K562 (cell line): ENCODE measurements around the gene AP4E1. TPM values are rescaled to one million over a fixed set of nuclear protein-coding genes. Genes with fewer than 3 reads are reported as not detected.

Source experiments
- ATAC-seq: fragments of 200-7000 bp; cut with Tn5 transposase; 3 replicates; pipeline ENCODE4 v1.9.1; 2020; ENCODE audit warnings: moderate library complexity
- BruUV-seq: library from RNA; stranded (reverse); fragments of 400-500 nt; replicated peaks from 2 replicates; lab custom pipeline; 2021; lab: Mats Ljungman, UMichigan
- CTCF ChIA-PET: fragments of 300-600 bp; formaldehyde crosslinking; extraction: SDS; loops from one replicate; lab custom pipeline; 2021; ENCODE audit warnings: low intra/inter-chr PET ratio; lab: Yijun Ruan, JAX
- POLR2A ChIA-PET: fragments of 300-600, 350-650 bp; sonication (Branson Sonifier 250); formaldehyde crosslinking; extraction: SDS; loops from one replicate; lab custom pipeline; 2021; ENCODE audit warnings: antibody characterized with exemption, inconsistent platforms; lab: Yijun Ruan, JAX
- DNase-seq, 4 experiments: peaks; one replicate each; pipeline versions ENCODE4 v3.0.0 to v3.0.0-alpha.2; 2011 to 2018; ENCODE audit warnings: low spot score in 3 of 4, mixed read lengths in 3 of 4; ENCODE audit errors: extremely low read depth in 1 of 4
- FAIRE-seq: peaks from 2 replicates; lab custom pipeline; 2011; peaks lifted over from hg19 to GRCh38; lab: Jason Lieb, UNC
- H2AFZ ChIP-seq: 2 replicates; pipeline ENCODE4 v1.6.0; 2011; ENCODE audit warnings: low read depth, low read length, control low read depth, inconsistent platforms
- H3K27ac ChIP-seq: fragments of 200-600 bp; 3 replicates; pipeline ENCODE4 v1.8.0; 2011; ENCODE audit warnings: low read depth, mild to moderate bottlenecking, control low read depth, inconsistent platforms, low read length, moderate library complexity, mixed read lengths; ENCODE audit errors: extremely low read depth
- H3K27me3 ChIP-seq, 2 experiments: fragments of 300-600 bp in 1 of 2; 2 replicates in 1 of 2; 3 replicates in 1 of 2; pipeline versions ENCODE4 v1.6.0 to v1.8.0; 2011; ENCODE audit warnings: inconsistent platforms in 2 of 2, low read length in 2 of 2, mild to moderate bottlenecking in 1 of 2, mixed read lengths in 1 of 2, moderate library complexity in 1 of 2; ENCODE audit not compliant: control insufficient read depth in 2 of 2, insufficient read depth in 2 of 2
- H3K36me3 ChIP-seq: fragments of 300-600 bp; 3 replicates; pipeline ENCODE4 v1.8.0; 2011; ENCODE audit warnings: mild to moderate bottlenecking, low read length, inconsistent platforms; ENCODE audit not compliant: control insufficient read depth, insufficient read depth
- H3K4me1 ChIP-seq, 2 experiments: fragments of 200-600 bp in 1 of 2; replicated peaks in 1 of 2; 2 replicates in 1 of 2; 3 replicates in 1 of 2; pipeline versions ENCODE4 v1.5.1 to v1.8.0; 2011; ENCODE audit warnings: inconsistent platforms in 2 of 2, low read length in 2 of 2, mild to moderate bottlenecking in 1 of 2, mixed read lengths in 1 of 2, moderate library complexity in 1 of 2; ENCODE audit not compliant: control insufficient read depth in 2 of 2, insufficient read depth in 2 of 2
- H3K4me2 ChIP-seq: 2 replicates; pipeline ENCODE4 v1.6.1; 2011; ENCODE audit warnings: low read length, control low read depth, inconsistent platforms, mixed read lengths; ENCODE audit not compliant: insufficient read depth
- H3K4me3 ChIP-seq: fragments of 200-600 bp; sonication (generic), shearing (Covaris generic); 2 replicates; pipeline ENCODE4 v1.5.1; 2016; ENCODE audit warnings: control low read depth, inconsistent platforms
- H3K79me2 ChIP-seq: fragments of 200-600 bp; 3 replicates; pipeline ENCODE4 v1.8.0; 2011; ENCODE audit warnings: low read length, inconsistent platforms; ENCODE audit not compliant: control insufficient read depth, insufficient read depth
- H3K9ac ChIP-seq, 2 experiments: 2 replicates each; pipeline versions ENCODE4 v1.6.0 to v1.6.1; 2011; ENCODE audit warnings: low read depth in 2 of 2, low read length in 2 of 2, control low read depth in 1 of 2, inconsistent platforms in 1 of 2, mild to moderate bottlenecking in 1 of 2, mixed read lengths in 1 of 2; ENCODE audit not compliant: insufficient read depth in 1 of 2
- H3K9me1 ChIP-seq: one replicate; pipeline ENCODE4 v1.6.0; 2011; ENCODE audit warnings: inconsistent platforms, mild to moderate bottlenecking, low read length, moderate library complexity; ENCODE audit not compliant: control insufficient read depth, insufficient read depth
- H3K9me3 ChIP-seq: replicated peaks from 2 replicates; pipeline ENCODE4 v1.5.1; 2011; ENCODE audit warnings: low read depth, low read length, inconsistent platforms; ENCODE audit not compliant: control insufficient read depth, insufficient read depth
- H4K20me1 ChIP-seq: replicated peaks from 2 replicates; pipeline ENCODE4 v1.6.1; 2011; ENCODE audit warnings: low read length, inconsistent platforms, mixed read lengths; ENCODE audit not compliant: control insufficient read depth, insufficient read depth
- ARNT ChIP-seq, 2 experiments: fragments of 450-650 bp; IDR thresholded peaks; 2 replicates each; pipeline ENCODE4 v1.6.1; 2016; ENCODE audit warnings: mild to moderate bottlenecking in 1 of 2
- ERF ChIP-seq: fragments of 450-650 bp; formaldehyde crosslinking; IDR thresholded peaks from 2 replicates; pipeline ENCODE4 v1.4.0; 2020; ENCODE audit warnings: mild to moderate bottlenecking, mixed read lengths
- FOSL1 ChIP-seq: fragments of 200-800 bp; sonication (Bioruptor generic); conservative IDR thresholded peaks from 2 replicates; pipeline ENCODE4 v1.6.1; 2016; ENCODE audit warnings: missing genetic modification characterization, missing compliant biosample characterization
- HDAC8 ChIP-seq: fragments of 450-650 bp; IDR thresholded peaks from 2 replicates; pipeline ENCODE4 v1.6.1; 2016; ENCODE audit warnings: mild to moderate bottlenecking, missing genetic modification characterization, moderate library complexity, missing compliant biosample characterization
- NFIC ChIP-seq: fragments of 450-650 bp; IDR thresholded peaks from 2 replicates; pipeline ENCODE4 v1.6.1; 2017; ENCODE audit warnings: mild to moderate bottlenecking, inconsistent platforms
- POLR3A ChIP-seq: IDR thresholded peaks from 2 replicates; pipeline ENCODE4 v1.6.1; 2011; ENCODE audit warnings: borderline replicate concordance, mild to moderate bottlenecking, moderate library complexity; ENCODE audit not compliant: insufficient read length, insufficient read depth; ENCODE audit errors: extremely low read depth
- POLR3G ChIP-seq: IDR thresholded peaks from 2 replicates; pipeline ENCODE4 v1.6.1; 2011; ENCODE audit not compliant: insufficient read length, insufficient replicate concordance; ENCODE audit errors: extremely low read depth
- SAP30 ChIP-seq: fragments of 200-600 bp; sonication (generic); IDR thresholded peaks from 2 replicates; pipeline ENCODE4 v1.6.1; 2012; ENCODE audit warnings: borderline replicate concordance, low read depth, mild to moderate bottlenecking, moderate library complexity, low read length, control low read depth, inconsistent platforms; ENCODE audit not compliant: insufficient read depth, poor library complexity, severe bottlenecking
- SMAD4 ChIP-seq: fragments of 250-450 bp; sonication (Bioruptor Pico); conservative IDR thresholded peaks from 2 replicates; pipeline ENCODE4 v1.8.0; 2021; ENCODE audit warnings: inconsistent platforms, mild to moderate bottlenecking, moderate library complexity
- U2AF2 ChIP-seq: fragments of 200-400 bp; formaldehyde crosslinking; optimal IDR thresholded peaks from 2 replicates; pipeline ENCODE3; 2017; ENCODE audit warnings: low read depth, mild to moderate bottlenecking, low read length
- ZNF316 ChIP-seq: fragments of 450-650 bp; IDR thresholded peaks from 2 replicates; pipeline ENCODE4 v1.6.1; 2016
- ZNF766 ChIP-seq: fragments of 200-800 bp; sonication (Bioruptor generic); conservative IDR thresholded peaks from 2 replicates; pipeline ENCODE4 v1.6.1; 2016; ENCODE audit warnings: missing genetic modification characterization, missing compliant biosample characterization
- WGBS: fragments of 100-300 bp; shearing (Covaris generic); methylation state at CpG from one replicate; pipeline ENCODE4 v1.1.6; 2016; ENCODE audit warnings: low coverage, mixed read lengths; ENCODE audit not compliant: insufficient coverage; ENCODE audit errors: missing lambda C conversion rate; 5-methylcytosine and 5-hydroxymethylcytosine counted together
- in situ Hi-C: fragments of 300-500 bp; cut with MboI; formaldehyde crosslinking; loops from 4 replicates; pipeline ENCODE4 v1.15.0; 2018; ENCODE audit warnings: inconsistent platforms, mixed read lengths
- intact Hi-C: fragments of 100-400 bp; cut with micrococcal nuclease; formaldehyde crosslinking; loops from 2 replicates; pipeline ENCODE4 v1.14.2; 2022
- polyA plus RNA-seq, 8 experiments: library from polyadenylated mRNA; depleted of rRNA in 4 of 8; stranded (reverse) in 5 of 8; unstranded in 3 of 8; fragments of >200 nt; fragmentation: Nextera tagmentation in 2 of 8; fragmentation: Illumina TruSeq in 1 of 8; extraction: Ambion mirVana in 2 of 8; extraction: Trizol in 1 of 8; gene quantifications; 2 replicates each; pipeline versions ENCODE4 v1.2.1 to v1.2.3, GENCODE V29; 2011 to 2014; ENCODE audit warnings: inconsistent platforms in 1 of 8, missing spikeins in 1 of 8
- total RNA-seq, 7 experiments: library from RNA; depleted of rRNA in 6 of 7; stranded (reverse); fragments of >200 nt in 6 of 7; fragmentation: Illumina TruSeq in 2 of 7; extraction: Trizol in 2 of 7; gene quantifications; 2 replicates each; pipeline versions ENCODE4 v1.2.1 to v1.2.3, GENCODE V29; 2011 to 2021; ENCODE audit warnings: low replicate concordance in 1 of 7
- TF ChIP-seq, protein P1 (sequence below), 2 experiments: fragments of 450-650 bp in 1 of 2; sonication (generic) in 1 of 2; formaldehyde crosslinking in 1 of 2; IDR thresholded peaks in 1 of 2; conservative IDR thresholded peaks in 1 of 2; 2 replicates each; pipeline versions ENCODE4 v1.6.1 to v1.8.1; 2016 to 2023; ENCODE audit warnings: mild to moderate bottlenecking in 2 of 2, moderate library complexity in 2 of 2, inconsistent platforms in 1 of 2, missing genetic modification reagents in 1 of 2

The AP4E1 gene
- total and polyA plus RNA-seq, 9 of the 15 experiments (the other 6 are each of a cell fraction or from before 2014, with no cell fraction given): 1.3 to 11.5 (median 4.4) TPM

DNA sequence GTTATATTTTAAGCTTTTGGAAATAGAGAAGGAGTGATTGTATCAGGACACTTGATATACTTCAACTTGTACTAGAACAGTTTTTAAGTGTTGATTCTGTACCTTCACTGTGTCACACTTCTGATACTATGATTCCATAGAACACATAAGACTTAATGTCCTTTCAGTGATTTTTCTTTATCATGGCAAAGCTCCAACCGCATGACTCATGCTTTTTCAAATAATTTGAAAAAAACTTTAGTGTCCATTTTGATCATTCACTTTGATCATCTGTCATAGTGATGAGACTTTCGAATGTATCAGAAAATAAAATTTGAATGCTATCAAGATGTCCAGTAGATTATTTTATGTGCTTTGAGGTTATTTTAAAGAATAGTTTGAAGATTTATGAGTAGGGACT, 32.0 kb downstream of the AP4E1 start:
- intact Hi-C loops (no loop called here), in situ Hi-C loops (no loop called here)
- Histone ChIP-seq H2AFZ (no peak overlapping the region), H4K20me1 (no peaks in the 10 kb centered on the region), H3K36me3 (peaks cover 18% of the 10 kb centered on the region), H3K27me3 (no peaks in the 10 kb centered on the region), H3K9me3 (no peaks in the 10 kb centered on the region), H3K4me2 (no peak overlapping the region), H3K9me1 (no peaks in the 10 kb centered on the region), H3K4me3 (no peak overlapping the region), H3K9ac (no peak overlapping the region), H3K27ac (no peak overlapping the region), H3K79me2 (no peaks in the 10 kb centered on the region), H3K4me1 (0 out of 5 replicates have a peak, but pooled peaks cover 0 to 5% of the 10 kb centered on the region in 2 experiments)
- FAIRE-seq (no peak), ATAC-seq (no peak), DNase-seq (peak in 1 of 4 experiments; percentile 9)
- ChIA-PET POLR2A (interaction anchor here (1.7 kb wide), 1 partner anchor 10 kb away, joined by 3 read pairs; no protein-coding TSS in a partner anchor), CTCF (no interaction called here)
- TF ChIP-seq U2AF2: no peak
- TF ChIP-seq HDAC8 (tag): no peak
- 0 out of 2 replicates have a peak, but pooled peaks have one; percentile 22 for TF ChIP-seq FOSL1 (tag)
- TF ChIP-seq POLR3A: no peak
- TF ChIP-seq POLR3G: no peak
- no peak for TF ChIP-seq SMAD4 (CRISPR knock-in tag)
- no peak for TF ChIP-seq ZNF766 (CRISPR knock-in tag)
- peak; percentile 43; the same call in 1 of the 2 replicates for TF ChIP-seq NFIC
- no peak for TF ChIP-seq ERF (CRISPR knock-in tag)
- no peak for TF ChIP-seq SAP30
- peak; percentile 11; the same call in 1 of the 2 replicates for TF ChIP-seq ZNF316
- TF ChIP-seq, protein P1, sequence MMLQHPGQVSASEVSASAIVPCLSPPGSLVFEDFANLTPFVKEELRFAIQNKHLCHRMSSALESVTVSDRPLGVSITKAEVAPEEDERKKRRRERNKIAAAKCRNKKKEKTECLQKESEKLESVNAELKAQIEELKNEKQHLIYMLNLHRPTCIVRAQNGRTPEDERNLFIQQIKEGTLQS (IDR thresholded peaks at IDR 0.05): peak; percentile 31; the same call in 1 of the 2 replicates
- TF ChIP-seq, protein P1 (CRISPR knock-in tag; conservative IDR thresholded peaks at IDR 0.05): no peak
- no peak for TF ChIP-seq ARNT (IDR thresholded peaks at IDR 0.05)
- 82% methylated on average over 2 of the region's 2 CpGs for WGBS
- BruUV-seq: no TSS peak
